HepG2 (cell line): ENCODE data around the gene PYCR2. TPM values are rescaled to one million over a fixed set of nuclear protein-coding genes. Genes with fewer than 3 reads are reported as not detected.

ENCODE experiments used
- CBFB ChIP-seq: sonication (generic); formaldehyde crosslinking; IDR thresholded peaks from 2 replicates; pipeline ENCODE4 v1.4.0; 2020; ENCODE audit warnings: missing genetic modification reagents
- EEA1 ChIP-seq: sonication (generic); formaldehyde crosslinking; IDR thresholded peaks from 2 replicates; pipeline ENCODE4 v1.5.1; 2020; ENCODE audit warnings: mild to moderate bottlenecking, missing genetic modification reagents, borderline replicate concordance
- HNRNPK ChIP-seq: fragments of 200-400 bp; formaldehyde crosslinking; IDR thresholded peaks from 2 replicates; pipeline ENCODE4 v1.6.1; 2018; ENCODE audit warnings: low read length, low read depth, moderate library complexity, mild to moderate bottlenecking; ENCODE audit not compliant: poor library complexity, severe bottlenecking
- HNRNPL ChIP-seq: fragments of 200-400 bp; formaldehyde crosslinking; IDR thresholded peaks from 2 replicates; pipeline ENCODE4 v1.6.1; 2017; ENCODE audit warnings: mild to moderate bottlenecking, low read depth, low read length
- KAT7 ChIP-seq: IDR thresholded peaks from 2 replicates; pipeline ENCODE4 v1.6.1; 2018; ENCODE audit warnings: borderline replicate concordance, missing compliant biosample characterization
- NCOA2 ChIP-seq: sonication (generic); formaldehyde crosslinking; IDR thresholded peaks from 2 replicates; pipeline ENCODE4 v1.8.0; 2022; ENCODE audit warnings: inconsistent platforms
- PHB2 ChIP-seq: fragments of 450-650 bp; IDR thresholded peaks from 2 replicates; pipeline ENCODE4 v1.6.1; 2018; ENCODE audit not compliant: partially characterized antibody
- RAD21 ChIP-seq: fragments of 450-650 bp; formaldehyde crosslinking; IDR thresholded peaks from 2 replicates; pipeline ENCODE4 v1.5.0; 2020; ENCODE audit warnings: mild to moderate bottlenecking
- SP4 ChIP-seq: sonication (generic); formaldehyde crosslinking; IDR thresholded peaks from 2 replicates; pipeline ENCODE4 v1.8.1; 2023; ENCODE audit warnings: mild to moderate bottlenecking, missing genetic modification reagents
- WIZ ChIP-seq: sonication (generic); formaldehyde crosslinking; IDR thresholded peaks from 2 replicates; pipeline ENCODE4 v1.5.1; 2020; ENCODE audit warnings: mild to moderate bottlenecking, missing genetic modification reagents
- ZBTB42 ChIP-seq: sonication (generic); formaldehyde crosslinking; IDR thresholded peaks from 2 replicates; pipeline ENCODE4 v1.5.0; 2020; ENCODE audit warnings: mild to moderate bottlenecking, missing genetic modification reagents
- ZNF101 ChIP-seq: sonication (generic); formaldehyde crosslinking; IDR thresholded peaks from 2 replicates; pipeline ENCODE4 v1.4.0; 2020; ENCODE audit warnings: mild to moderate bottlenecking, low read depth, missing genetic modification reagents, borderline replicate concordance
- ZNF317 ChIP-seq: sonication (generic); formaldehyde crosslinking; IDR thresholded peaks from 2 replicates; pipeline ENCODE4 v1.5.0; 2020; ENCODE audit warnings: mild to moderate bottlenecking, missing genetic modification reagents
- ZNF350 ChIP-seq: sonication (generic); formaldehyde crosslinking; IDR thresholded peaks from 2 replicates; pipeline ENCODE4 v1.4.0; 2020; ENCODE audit warnings: mild to moderate bottlenecking, low read depth, missing genetic modification reagents, borderline replicate concordance
- ZNF460 ChIP-seq: sonication (generic); formaldehyde crosslinking; IDR thresholded peaks from 2 replicates; pipeline ENCODE4 v1.5.1; 2020; ENCODE audit warnings: missing genetic modification reagents, mild to moderate bottlenecking, borderline replicate concordance
- ZNF549 ChIP-seq: sonication (generic); formaldehyde crosslinking; IDR thresholded peaks from 2 replicates; pipeline ENCODE4 v1.5.0; 2020; ENCODE audit warnings: missing genetic modification reagents
- ZNF589 ChIP-seq: sonication (generic); formaldehyde crosslinking; conservative IDR thresholded peaks from 2 replicates; pipeline ENCODE4 v1.8.0; 2022; ENCODE audit warnings: mild to moderate bottlenecking, moderate library complexity, missing genetic modification reagents
- ZNF674 ChIP-seq: sonication (generic); formaldehyde crosslinking; IDR thresholded peaks from 2 replicates; pipeline ENCODE4 v1.5.0; 2020; ENCODE audit warnings: low read depth, mild to moderate bottlenecking, missing genetic modification reagents
- ZNF83 ChIP-seq: sonication (generic); formaldehyde crosslinking; IDR thresholded peaks from 2 replicates; pipeline ENCODE4 v1.4.0; 2020; ENCODE audit warnings: missing genetic modification reagents, mild to moderate bottlenecking, borderline replicate concordance
- polyA plus RNA-seq, 8 experiments: library from polyadenylated mRNA; depleted of rRNA in 3 of 8; stranded (reverse) in 7 of 8; unstranded in 1 of 8; fragments of >200 nt; fragmentation: Illumina TruSeq in 4 of 8; extraction: Trizol in 4 of 8; gene quantifications; 2 replicates each; pipeline versions ENCODE4 v1.2.1 to v1.2.3, GENCODE V29; 2011 to 2016; ENCODE audit warnings: low read depth in 4 of 8, missing spikeins in 1 of 8, mixed read lengths in 1 of 8; ENCODE audit not compliant: insufficient read depth in 1 of 8
- total RNA-seq, 5 experiments: library from RNA; depleted of rRNA; stranded (reverse); fragments of >200 nt; fragmentation: Illumina TruSeq; extraction: Trizol; gene quantifications; 2 replicates each; pipeline ENCODE4 v1.2.3, GENCODE V29; 2016; ENCODE audit warnings: low read depth in 1 of 5
- TF ChIP-seq, protein P1 (sequence below): sonication (generic); formaldehyde crosslinking; IDR thresholded peaks from 2 replicates; pipeline ENCODE4 v1.4.0; 2020; ENCODE audit warnings: missing genetic modification reagents, mild to moderate bottlenecking, borderline replicate concordance
- TF ChIP-seq, protein P2 (sequence below): sonication (generic); formaldehyde crosslinking; IDR thresholded peaks from 2 replicates; pipeline ENCODE4 v1.5.1; 2020; ENCODE audit warnings: mild to moderate bottlenecking, missing genetic modification reagents, moderate library complexity
- TF ChIP-seq, protein P3 (sequence below): IDR thresholded peaks from 2 replicates; pipeline ENCODE4 v1.6.1; 2016; ENCODE audit warnings: control low read depth
- TF ChIP-seq, protein P4 (sequence below): sonication (generic); formaldehyde crosslinking; IDR thresholded peaks from 2 replicates; pipeline ENCODE4 v1.5.1; 2020; ENCODE audit warnings: missing genetic modification reagents, mild to moderate bottlenecking, borderline replicate concordance

PYCR2 gene
- total and polyA plus RNA-seq, 2 of the 13 experiments (the other 11 are each of a cell fraction or from before 2014, with no cell fraction given), result 47.2 to 47.8 TPM

DNA sequence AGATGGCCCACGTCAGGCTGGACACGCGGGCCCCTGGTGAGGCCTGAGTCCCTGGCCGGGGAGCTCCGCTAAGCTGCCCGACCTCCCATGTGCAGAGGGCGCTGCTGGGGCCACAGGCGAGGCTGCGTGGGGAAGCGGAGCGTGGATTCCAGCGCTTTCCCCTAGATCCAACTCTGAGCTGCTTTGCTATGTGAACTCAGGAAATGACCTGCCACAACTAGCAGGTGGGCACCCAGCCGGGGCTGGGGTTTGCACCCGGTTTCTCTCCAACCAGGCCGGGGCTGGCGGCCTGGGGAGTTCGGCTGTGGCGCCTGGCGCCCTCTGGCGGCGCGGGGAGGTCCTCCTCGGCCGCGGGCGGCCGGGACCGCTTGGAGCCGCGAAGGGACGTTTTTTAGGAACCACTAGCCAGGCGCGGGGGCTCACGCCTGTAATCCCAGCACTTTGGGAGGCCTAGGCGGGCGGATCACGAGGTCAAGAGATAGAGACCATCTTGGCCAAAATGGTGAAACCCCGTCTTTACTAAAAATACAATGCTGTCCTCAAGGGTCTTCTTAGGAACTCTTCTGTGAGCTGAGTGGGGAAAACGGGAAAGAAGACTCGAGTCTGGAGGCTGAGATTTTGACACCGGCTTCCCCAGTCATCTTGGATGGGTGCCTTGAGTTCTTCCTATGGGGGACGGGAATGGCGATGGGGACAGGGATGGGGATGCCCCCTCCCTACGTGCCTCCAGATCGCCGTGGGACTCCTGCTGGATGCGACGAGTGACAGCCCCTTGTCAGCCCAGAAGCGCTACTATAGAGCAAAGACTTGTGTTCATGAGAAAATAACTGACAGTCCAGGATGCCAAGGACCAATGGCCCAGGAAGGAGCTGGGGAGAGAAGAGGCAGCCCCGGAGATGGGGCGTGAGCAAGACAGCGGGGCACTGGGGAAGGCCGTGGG lies 12.6 kb downstream of the PYCR2 start (continued):
- TF ChIP-seq HNRNPL (0 out of 2 replicates have a peak, but pooled peaks have one; percentile 37), ZBTB42 (no peak), CBFB (CRISPR knock-in tag) (no peak), ZNF589 (no peak), HNRNPK (no peak), ZNF674 (CRISPR knock-in tag) (no peak), ZNF350 (CRISPR knock-in tag) (no peak), NCOA2 (CRISPR knock-in tag) (no peak), WIZ (CRISPR knock-in tag) (no peak), ZNF101 (CRISPR knock-in tag) (no peak), ZNF549 (no peak), KAT7 (CRISPR knock-in tag) (no peak), ZNF317 (CRISPR knock-in tag) (0 out of 2 replicates have a peak, but pooled peaks have one; percentile 40), PHB2 (no peak), ZNF83 (CRISPR knock-in tag) (no peak), EEA1 (no peak), SP4 (no peak), RAD21 (CRISPR knock-in tag) (peak; percentile 95), ZNF460 (CRISPR knock-in tag) (no peak)
- TF ChIP-seq, protein P1, sequence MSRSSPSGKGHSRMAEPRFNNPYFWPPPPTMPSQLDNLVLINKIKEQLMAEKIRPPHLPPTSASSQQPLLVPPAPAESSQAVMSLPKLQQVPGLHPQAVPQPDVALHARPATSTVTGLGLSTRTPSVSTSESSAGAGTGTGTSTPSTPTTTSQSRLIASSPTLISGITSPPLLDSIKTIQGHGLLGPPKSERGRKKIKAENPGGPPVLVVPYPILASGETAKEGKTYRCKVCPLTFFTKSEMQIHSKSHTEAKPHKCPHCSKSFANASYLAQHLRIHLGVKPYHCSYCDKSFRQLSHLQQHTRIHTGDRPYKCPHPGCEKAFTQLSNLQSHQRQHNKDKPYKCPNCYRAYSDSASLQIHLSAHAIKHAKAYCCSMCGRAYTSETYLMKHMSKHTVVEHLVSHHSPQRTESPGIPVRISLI (CRISPR knock-in tag), result no peak
- TF ChIP-seq, protein P2, sequence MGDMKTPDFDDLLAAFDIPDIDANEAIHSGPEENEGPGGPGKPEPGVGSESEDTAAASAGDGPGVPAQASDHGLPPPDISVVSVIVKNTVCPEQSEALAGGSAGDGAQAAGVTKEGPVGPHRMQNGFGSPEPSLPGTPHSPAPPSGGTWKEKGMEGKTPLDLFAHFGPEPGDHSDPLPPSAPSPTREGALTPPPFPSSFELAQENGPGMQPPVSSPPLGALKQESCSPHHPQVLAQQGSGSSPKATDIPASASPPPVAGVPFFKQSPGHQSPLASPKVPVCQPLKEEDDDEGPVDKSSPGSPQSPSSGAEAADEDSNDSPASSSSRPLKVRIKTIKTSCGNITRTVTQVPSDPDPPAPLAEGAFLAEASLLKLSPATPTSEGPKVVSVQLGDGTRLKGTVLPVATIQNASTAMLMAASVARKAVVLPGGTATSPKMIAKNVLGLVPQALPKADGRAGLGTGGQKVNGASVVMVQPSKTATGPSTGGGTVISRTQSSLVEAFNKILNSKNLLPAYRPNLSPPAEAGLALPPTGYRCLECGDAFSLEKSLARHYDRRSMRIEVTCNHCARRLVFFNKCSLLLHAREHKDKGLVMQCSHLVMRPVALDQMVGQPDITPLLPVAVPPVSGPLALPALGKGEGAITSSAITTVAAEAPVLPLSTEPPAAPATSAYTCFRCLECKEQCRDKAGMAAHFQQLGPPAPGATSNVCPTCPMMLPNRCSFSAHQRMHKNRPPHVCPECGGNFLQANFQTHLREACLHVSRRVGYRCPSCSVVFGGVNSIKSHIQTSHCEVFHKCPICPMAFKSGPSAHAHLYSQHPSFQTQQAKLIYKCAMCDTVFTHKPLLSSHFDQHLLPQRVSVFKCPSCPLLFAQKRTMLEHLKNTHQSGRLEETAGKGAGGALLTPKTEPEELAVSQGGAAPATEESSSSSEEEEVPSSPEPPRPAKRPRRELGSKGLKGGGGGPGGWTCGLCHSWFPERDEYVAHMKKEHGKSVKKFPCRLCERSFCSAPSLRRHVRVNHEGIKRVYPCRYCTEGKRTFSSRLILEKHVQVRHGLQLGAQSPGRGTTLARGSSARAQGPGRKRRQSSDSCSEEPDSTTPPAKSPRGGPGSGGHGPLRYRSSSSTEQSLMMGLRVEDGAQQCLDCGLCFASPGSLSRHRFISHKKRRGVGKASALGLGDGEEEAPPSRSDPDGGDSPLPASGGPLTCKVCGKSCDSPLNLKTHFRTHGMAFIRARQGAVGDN (CRISPR knock-in tag), result peak; percentile 87
- TF ChIP-seq, protein P3, sequence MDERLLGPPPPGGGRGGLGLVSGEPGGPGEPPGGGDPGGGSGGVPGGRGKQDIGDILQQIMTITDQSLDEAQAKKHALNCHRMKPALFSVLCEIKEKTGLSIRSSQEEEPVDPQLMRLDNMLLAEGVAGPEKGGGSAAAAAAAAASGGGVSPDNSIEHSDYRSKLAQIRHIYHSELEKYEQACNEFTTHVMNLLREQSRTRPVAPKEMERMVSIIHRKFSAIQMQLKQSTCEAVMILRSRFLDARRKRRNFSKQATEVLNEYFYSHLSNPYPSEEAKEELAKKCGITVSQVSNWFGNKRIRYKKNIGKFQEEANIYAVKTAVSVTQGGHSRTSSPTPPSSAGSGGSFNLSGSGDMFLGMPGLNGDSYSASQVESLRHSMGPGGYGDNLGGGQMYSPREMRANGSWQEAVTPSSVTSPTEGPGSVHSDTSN (CRISPR knock-in tag), result no peak
- TF ChIP-seq, protein P4, sequence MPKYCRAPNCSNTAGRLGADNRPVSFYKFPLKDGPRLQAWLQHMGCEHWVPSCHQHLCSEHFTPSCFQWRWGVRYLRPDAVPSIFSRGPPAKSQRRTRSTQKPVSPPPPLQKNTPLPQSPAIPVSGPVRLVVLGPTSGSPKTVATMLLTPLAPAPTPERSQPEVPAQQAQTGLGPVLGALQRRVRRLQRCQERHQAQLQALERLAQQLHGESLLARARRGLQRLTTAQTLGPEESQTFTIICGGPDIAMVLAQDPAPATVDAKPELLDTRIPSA (CRISPR knock-in tag), result no peak
